Measurements from ENCODE around the gene TACO1.

The TACO1 gene

DNA sequence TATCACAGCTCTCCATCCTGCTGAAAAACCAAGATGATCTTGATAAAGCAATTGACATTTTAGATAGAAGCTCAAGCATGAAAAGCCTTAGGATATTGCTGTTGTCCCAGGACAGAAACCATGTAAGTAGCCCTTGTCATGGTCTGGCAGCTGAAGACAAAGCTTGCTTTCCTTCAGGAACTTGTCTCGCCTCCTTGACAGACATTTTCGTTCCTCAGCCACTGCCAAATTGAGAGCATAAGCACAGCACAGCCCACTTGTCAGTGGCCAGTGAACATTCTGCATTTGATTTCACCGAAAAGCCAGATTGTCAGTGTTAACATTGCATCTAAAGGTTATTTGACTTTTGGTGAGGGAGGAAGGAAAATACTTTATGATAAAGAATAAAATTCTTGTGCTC, 57.1 kb downstream of the TACO1 start:
- no peak for DNase-seq (ENCODE audit: low read depth)
- H3K4me3 ChIP-seq (ENCODE audit: low read length) = no peak overlapping the region
- TF ChIP-seq, protein P1, sequence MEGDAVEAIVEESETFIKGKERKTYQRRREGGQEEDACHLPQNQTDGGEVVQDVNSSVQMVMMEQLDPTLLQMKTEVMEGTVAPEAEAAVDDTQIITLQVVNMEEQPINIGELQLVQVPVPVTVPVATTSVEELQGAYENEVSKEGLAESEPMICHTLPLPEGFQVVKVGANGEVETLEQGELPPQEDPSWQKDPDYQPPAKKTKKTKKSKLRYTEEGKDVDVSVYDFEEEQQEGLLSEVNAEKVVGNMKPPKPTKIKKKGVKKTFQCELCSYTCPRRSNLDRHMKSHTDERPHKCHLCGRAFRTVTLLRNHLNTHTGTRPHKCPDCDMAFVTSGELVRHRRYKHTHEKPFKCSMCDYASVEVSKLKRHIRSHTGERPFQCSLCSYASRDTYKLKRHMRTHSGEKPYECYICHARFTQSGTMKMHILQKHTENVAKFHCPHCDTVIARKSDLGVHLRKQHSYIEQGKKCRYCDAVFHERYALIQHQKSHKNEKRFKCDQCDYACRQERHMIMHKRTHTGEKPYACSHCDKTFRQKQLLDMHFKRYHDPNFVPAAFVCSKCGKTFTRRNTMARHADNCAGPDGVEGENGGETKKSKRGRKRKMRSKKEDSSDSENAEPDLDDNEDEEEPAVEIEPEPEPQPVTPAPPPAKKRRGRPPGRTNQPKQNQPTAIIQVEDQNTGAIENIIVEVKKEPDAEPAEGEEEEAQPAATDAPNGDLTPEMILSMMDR (IDR thresholded peaks at IDR 0.05; ENCODE audit: insufficient read depth, low read depth, low read length, missing control alignments) = no peak
